Measurements from ENCODE around the gene MSI2.

The MSI2 gene

DNA sequence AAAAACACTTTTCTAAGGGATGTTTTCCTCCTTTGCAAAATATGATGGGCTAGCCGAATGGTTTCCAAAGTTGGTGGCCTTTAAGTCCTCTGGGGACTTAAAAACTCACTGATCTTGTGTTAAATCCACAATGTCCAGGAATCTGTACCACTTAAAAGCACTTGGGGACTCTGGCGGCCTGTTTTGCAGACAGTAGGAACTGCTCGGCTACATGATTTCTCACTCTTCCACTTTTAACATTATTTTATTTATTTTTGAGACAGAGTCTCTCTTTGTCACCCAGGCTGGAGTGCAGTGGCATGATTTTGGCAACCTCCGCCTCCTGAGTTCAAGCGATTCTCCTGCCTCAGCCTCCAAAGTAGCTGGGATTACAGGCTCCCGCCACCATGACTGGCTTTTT, 9.1 kb upstream of the MSI2 start:
- no peak for DNase-seq

DNA sequence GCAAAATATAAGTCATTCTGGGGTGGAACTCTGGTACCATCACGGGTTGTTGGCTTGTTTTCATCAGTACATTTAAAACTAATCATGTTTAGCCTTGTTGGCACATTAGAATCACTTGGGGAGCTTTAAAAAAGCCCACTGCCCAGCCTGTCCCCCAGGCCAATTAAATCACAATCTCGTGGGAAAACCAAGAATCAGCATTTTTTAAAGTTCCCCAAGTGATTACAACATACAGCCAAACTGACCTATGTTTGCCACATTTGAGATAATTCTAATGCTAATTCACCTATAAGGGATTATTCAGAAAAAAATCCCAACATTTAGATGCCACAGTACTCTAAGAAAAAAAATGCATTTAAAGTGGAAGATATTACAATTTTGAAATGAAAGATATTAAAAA, 8.4 kb upstream of the MSI2 start:
- no peak for DNase-seq

DNA sequence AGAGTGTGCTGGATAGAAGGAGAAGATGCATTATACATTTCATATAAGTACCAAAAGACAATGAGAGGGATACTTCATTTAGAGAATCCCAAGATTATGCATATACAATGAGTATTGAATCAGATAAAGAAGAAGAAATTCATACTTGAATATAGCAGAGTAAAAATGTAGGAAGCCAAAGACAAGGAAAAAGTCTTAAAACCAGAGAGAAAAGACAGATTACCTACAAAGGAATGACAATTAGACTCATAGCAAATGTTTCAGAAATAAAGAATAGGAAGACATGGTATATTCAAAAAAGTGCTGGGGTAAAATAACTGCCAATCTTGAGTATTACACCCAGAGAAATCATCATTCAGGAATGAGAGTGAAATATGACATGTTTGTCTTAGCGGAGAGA, 6.8 kb upstream of the MSI2 start:
- DNase-seq, result no peak

DNA sequence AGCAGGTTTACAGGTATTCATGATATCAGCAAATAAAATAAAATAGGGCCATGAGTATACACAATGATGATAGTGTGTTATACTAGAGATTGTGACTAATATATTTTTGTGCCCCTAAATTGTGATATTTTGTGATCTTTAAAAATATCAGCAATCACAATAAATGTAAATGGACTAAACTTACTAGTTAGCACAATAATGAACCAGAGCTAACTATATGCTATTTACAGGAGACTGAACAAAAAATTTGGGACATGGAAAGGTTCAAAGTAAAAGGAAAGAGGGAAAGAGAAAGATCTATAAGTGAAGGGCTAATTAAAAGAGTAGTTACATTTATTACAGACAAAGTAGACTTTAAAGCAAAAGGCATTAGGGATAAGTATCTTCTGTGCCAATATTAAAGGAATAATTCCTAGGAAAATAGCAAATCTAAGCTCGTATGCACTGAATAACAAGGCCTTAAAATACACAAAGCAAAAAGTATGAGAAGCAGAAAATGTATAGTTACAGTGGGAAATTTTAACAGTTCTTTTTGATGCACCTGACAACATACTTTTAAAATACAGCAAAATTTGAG, 5.0 kb upstream of the MSI2 start:
- DNase-seq, result no peak

DNA sequence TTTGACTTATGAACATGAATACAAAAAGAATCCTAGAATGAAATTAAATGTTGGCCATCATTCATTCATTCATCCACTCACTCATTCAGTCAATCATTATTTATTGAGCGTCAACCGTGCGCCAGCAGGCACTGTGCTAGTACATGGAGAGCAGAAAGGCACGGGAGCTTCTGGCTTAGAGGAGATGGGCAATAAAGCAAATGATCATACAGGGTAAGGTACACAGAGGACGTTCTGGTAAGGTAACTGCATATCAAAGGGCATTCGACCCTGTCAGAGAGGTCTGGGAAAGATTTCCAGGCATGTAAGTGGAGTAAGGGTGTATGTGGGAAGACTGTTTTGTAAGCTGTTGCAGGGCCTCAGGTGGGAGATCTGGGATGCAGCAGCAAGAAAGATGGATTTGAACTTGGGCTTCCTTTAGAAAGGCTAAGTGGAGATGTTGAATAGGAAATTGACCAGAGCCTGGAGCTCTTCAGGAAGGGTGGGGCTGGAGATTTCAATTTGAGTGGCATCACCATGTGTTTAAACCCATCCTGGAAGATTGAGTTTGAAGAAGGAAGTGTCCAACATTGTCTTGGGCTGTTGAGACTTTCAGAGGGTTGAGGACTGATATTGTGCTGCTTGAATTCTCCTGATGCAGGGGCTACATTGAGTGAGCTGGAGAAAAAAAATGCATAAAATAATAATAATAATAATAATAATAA, 2.8 kb upstream of the MSI2 start:
- no peak for DNase-seq

DNA sequence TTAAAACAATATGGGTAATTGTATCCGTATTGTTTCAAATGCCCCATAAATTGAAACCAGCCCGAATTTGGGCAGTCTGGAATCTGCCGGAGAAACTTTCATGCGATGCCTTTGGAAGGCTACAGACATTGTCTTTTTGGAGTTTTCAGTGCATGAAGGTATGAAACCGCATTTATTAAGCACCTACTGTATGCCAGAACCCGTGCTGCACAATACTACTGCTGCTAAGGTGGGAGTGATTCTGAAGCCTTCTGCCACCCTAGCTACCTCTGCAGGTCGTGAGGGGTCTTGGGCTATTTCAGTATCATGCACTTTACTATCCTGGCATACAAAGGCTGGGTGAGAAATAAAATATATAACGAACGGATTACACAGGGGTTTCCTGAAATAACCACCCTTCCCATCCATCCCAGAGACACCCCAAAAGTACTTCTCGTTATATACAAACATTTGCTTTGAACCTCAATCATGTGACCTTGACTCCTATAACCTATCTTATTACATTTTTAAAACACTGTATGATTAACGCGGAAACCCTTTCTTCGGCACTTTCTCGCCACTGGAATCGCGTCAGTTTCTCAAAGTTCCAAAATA, 1.0 kb upstream of the MSI2 start:
- no peak for DNase-seq

DNA sequence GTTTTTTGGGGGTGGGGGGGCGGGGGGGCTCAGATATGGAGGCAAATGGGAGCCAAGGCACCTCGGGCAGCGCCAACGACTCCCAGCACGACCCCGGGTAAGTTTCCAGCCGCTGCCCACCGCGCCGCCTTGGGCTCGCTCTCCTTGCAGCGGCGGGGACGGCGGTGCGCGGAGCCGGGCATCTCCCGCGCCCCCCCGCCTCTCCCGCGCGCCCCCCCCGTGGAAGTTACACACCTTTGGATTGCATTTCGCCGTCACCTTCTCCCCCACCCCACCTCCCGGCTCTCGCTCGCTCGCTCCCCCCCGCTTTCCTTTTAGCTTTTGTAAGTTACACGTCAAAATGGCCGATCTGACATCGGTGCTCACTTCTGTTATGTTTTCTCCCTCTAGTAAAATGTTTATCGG, 387 bp downstream of the MSI2 start:
- DNase-seq, result no peak

DNA sequence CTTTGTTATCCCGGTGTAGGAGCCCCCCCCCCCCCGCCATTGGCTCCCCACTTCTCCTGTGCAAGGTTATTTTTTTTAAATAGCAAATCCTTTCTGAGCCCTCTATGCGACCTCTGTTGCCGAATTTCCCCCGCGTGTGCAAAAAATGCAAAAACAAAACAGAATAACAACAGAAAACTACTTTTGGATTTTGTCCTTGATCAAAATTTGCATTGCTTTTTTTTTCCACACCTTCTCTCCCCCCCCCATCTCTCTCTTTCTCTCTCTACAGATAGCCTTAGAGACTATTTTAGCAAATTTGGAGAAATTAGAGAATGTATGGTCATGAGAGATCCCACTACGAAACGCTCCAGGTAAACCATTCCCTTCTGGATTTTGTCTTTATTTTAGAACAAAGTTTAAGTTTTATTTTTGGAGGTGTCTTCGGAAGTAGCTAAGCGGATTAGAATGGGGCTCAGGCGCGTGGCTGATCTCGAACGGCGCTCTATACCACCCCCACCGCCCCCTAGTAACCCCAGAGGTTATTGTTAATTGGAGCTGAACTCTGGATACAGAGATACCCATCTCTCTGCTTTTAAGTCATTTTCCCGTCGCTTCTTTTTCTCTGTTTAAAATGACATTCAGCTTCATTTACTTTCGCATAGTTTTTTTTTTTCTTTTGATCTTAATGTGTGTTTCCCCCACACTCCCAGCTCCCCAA, 1.0 kb downstream of the MSI2 start:
- DNase-seq, result no peak

DNA sequence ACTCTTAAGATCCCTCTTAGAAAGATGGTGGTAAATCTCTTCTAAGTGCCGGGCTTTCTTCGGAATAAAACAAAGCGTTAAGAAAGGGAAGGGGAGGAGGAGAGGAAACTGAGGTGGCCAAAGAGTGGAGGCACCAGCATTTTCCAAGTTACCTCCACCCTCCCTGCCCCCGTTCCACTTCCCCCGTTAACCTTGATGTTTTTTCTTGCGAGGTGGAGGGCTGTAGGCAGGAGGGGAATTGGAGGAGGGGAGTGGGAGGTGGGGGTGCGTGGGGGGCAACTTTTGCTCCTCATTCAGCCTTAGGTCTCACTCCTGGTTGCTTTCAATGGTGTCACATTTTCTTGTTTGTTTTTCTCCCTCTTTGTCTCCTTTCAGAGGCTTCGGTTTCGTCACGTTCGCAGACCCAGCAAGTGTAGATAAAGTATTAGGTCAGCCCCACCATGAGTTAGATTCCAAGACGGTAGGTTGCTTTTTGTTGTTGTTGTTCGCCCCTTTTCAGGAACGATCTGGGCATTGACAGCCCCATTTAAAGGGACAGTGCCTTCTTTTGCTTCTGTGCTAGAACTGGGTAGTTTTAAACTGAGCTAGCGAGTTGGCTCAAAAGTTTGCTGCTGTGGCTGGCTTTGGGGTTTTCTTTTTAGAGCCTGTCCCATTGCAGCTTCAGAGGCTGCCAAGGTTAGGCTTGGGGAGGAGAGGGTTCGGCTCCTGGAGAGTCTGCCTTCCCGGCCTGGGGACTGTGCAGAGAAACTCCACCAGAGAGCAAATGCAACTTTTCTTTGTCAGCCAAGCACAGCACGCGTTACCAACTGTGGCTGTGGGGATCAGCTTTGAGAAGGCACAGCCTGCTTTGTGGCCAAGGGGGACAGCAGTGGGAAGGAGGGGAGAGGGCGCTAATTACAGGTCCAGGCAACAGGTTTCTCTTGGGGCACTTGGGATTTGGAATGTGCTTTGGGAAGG, 1.9 kb downstream of the MSI2 start:
- DNase-seq, result no peak

DNA sequence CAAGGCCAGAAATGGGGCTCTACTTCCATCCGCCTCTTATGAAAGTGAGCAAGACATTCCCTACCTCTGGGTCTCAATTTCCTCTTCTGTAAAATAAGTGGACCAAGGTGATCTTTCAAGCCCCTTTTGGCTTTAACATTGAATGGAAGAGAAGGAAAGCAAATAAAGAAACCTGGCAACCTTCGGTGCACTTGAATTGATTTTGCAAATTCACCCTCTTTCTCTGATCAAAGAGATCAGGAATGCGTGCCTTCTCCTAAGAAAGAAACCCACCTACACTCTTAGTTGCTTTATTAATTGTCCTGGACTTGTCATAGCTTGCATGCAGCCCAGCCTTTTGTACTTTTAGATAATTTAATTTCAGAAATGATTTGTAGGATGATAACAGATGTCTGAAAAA, 3.0 kb downstream of the MSI2 start:
- no peak for DNase-seq

DNA sequence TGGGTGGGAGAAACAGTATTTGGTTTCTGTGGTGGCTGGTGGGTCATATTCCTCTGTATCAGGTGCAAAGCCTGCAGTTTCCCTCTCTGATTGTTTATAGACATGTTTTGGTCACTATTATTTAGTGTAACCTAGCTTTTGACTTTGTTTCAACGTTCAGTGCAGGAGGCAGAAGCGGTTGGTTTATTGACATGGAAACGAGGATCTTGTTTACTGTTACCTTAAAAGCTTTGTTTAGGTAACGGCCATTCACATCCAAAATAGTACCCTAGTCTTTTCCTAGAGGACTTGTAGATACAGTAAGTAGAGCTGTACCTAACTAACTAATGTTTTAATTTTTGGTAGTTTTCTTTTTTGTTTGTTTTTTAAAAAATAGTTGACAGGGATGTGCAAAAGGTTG, 3.5 kb downstream of the MSI2 start:
- DNase-seq, result no peak

DNA sequence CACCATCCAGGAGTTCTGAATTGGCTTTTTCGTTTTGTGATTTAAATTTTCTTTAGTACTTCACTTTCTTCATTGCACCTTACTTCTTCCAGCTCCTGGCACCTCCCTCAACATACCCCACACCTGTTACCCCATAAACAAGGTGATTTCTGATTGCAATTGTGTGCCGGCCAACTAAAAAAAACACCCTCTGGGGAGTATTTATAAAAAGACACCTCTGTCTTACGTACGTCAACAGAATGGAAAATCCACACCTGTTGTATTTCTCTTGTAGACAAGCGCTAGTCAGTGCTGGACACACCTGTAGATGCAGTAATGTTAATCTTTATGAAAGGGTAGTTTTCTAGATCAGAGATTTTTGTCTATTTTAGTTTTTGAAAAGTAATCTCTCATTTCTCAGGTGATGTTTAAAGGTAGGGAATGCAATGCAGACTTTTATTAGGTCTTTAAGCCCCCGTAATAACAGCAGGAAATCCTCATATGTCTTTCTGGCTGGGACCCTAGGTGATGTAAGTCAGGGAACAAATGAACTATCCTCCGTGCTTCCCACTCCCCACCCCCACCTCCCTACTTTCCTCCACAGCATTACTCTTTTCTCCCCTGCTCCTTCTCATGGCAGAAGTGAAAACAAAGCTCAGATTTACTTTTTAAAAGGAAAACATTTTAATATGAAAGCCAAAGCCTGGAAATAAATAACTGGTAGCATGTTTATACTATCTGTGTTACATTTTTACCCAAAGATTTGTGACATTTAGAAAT, 4.2 kb downstream of the MSI2 start:
- DNase-seq, result no peak

DNA sequence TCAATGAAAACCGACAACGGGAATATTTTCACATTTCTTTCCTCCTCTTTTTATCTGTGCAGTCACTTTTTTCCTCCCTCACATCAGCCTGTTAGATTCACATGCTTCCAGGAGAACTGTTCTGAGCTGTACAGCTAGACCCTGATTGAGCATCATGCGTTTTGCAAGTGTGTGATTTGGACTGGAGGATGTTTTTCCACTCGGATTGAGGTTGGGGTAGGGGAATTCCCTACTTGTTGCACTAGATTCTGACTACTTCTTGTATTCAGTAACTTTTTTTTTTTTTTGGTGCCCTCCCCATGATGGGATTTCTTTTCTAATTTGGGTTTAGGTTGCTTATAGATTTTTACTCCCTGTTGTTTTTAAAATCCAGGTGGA, 4.8 kb downstream of the MSI2 start:
- DNase-seq, result no peak

DNA sequence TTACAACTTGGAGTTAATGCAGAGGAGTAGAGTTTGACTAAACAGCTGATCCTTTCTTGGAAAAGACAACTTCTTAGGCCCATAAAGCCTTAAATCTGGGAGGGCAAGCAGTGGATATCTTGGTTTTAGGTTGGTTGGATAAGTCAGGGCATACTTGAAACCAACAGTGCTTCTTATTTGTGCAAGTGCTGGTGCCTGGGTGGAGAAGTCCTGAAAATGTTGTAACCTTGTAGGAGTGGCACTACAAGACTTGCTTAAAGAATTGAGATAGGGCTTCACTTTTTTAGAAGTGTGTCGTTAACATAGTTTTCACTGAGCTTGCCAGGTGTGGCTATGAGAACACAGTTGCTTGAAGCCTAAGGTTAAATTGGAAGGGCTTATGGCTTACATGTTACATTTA, 6.2 kb downstream of the MSI2 start:
- no peak for DNase-seq

DNA sequence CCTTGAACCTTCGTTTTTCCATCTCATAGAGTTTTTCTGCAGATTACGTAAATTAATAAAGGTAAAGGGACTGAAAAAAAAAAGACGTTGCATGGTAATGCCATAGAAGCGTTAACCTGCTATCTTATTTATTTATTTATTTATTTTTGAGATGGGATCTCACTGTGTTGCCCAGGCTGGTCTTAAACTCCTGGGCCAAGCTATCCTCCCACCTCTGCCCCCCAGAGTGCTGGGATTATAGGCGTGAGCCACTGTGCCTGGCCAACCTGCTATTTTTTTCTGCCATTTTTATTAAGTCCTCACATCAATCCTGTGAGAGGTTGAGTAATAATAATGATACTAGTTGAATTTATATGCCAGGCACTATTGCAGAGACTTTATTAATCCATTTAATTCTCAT, 7.9 kb downstream of the MSI2 start:
- DNase-seq, result no peak

DNA sequence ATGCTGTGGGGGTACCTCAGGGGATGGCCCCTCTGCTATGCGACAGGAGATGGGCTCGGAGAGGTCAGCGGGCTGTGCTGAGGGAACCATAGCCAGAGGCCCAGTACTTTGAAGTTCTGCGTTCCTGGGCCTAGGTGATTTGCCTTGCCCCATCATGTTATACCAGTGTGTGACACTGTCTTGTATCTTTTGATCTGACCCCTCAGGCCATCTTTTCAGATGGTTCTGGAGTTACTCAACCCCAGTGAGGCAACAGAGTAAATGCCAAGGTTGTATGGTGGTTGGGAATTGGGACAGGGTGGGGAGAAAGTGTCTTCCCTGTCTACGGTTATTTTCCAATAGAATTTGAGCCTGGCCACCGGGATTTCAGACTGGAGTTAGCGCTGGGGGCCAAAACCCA, 8.5 kb downstream of the MSI2 start:
- DNase-seq, result no peak

DNA sequence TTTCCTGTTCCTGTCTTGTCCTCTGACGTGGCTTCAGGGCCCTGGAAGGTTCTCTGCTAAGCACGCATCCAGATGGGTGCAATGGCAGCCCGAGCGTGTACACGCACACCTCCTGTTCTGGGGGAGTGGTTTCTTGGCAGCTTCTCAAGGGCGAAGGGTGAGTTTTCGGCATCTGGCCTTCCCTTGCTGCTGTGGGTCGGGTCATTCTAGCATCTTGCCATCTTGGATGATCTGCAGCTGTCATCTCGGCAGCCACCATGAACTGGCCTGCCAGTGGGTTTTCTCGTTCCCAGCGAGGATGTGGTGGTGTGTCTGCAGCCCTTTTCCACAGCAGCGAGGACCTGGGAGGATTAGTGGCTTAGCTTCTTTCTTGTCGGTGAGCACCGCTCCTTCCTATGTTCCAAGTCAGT, 10.6 kb downstream of the MSI2 start:
- DNase-seq, result no peak

DNA sequence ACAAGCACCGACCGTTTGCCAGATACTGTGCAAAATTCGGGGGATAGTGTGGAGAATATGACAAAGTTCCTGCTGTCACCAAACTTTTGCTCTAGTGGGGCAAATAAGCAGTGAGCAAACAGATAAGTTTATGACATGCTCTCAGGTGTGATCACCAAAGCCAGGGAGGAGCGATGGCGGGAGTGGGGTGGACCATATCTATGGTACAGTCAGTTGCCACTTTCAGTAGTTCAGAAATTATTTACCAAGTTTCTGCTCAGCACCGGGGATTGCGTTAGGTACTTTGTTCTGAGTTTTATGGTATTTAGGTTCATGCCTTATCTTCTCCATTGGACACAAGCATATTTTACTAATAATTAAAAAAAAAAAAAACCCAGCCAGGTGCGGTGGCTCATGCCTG, 11.9 kb downstream of the MSI2 start:
- DNase-seq, result no peak

DNA sequence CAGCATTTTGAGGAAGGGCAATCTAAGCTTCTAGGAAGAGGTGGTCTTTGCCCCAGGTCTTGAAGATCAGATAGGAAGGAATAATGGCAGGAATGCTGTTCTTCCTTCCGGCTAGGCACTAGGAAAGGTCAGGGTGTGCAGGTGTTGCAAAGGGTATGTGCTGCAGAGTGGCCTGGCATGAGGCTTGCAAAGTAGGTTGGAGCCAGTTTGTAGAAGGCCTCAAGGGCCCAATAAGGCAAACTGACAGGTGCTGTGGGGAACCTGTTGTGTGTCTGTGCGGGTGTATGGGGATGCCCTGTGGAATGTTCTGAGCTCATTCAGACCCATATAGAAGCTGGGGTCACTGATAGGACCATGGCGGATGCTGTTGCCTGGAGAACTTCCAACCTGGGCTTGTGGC, 12.7 kb downstream of the MSI2 start:
- DNase-seq, result no peak

DNA sequence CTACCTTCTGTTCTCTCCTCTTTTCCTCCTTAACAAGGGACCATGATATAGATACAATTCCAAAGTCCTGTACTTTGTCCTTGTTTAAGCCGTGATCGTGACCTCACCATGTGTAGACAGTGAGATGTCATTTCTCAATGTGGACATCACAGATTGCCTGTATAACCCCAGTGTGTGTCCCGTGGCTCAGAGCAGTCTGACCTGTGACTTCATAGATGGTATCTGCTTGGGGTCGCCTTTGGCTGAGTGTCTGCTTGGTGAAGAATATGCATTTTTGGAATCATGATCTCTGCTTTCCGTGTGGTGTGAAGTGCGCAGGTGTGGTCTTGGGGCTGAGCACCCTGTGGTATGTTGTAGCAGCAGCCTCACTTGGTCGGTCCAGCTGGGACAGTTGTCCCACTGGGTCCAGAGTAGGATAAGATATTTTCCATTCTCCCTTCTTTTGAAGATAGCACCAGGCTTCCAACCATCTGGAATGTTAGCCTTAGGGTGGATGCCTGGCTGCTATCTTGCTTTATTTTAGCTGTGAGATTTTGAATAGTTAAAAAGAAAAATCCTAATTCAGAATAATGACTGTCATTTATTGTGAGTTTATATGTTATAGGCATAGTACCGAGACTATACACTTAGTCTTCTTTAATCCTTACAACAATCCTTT, 13.4 kb downstream of the MSI2 start:
- DNase-seq, result no peak

DNA sequence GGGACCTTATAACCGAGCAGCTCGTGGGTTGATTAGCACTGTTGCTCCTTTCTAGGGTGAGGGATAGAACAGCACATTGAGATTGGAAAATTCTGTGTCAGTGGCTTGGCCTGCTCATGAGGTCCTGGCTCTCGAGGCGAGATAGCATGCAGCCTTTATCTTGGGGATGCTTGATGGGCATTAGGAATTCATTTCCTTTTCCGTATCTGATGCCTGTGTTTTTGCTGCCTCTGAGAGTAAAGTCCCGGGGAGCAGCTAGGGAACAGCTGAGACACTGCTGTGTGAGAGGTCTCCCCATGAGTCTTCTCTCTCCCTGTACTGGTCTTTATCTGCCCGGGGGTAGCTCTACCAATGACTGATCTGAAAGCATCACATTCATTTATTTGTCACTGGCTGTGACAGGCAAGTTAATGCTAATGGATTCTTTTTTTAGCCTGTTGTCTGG, 14.5 kb downstream of the MSI2 start:
- no peak for DNase-seq

DNA sequence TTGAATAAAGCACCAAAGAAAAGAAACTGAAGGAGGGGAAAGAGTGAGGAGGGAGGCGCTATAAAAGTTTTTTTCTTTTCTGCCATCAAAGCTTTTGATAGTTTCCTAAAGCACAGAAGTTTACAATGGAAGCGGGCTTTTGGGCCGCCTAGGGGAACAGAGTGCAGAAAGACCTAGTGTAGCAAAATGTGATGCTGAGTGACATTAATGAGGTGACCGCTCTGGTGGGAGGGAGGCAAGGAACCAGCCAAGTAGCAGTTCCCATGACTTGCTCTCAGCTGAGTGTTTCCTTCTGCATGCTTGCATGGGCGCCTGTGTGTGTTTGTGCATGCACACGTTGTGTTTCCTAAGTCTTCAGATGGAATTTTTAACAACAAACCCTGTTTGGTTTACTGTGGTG, 15.5 kb downstream of the MSI2 start:
- no peak for DNase-seq

Data from activated CD8-positive, alpha-beta memory T cell treated with anti-CD3 and anti-CD28 coated beads for 24 hours (primary cell).